Gastroesophageal sphincter (tissue), 3 donors: ENCODE results near the gene RB1.

Source experiments
- EP300 ChIP-seq: sonication (generic); formaldehyde crosslinking; IDR thresholded peaks from one replicate; pipeline ENCODE4 v1.6.1; 2017; ENCODE audit warnings: antibody characterized with exemption, mild to moderate bottlenecking
- POLR2A ChIP-seq, 2 donors: fragments of 450-650 bp; IDR thresholded peaks; one replicate each; pipeline ENCODE4 v1.6.1; 2017; ENCODE audit warnings: antibody characterized with exemption in 2 of 2, mild to moderate bottlenecking in 2 of 2, moderate library complexity in 1 of 2
- POLR2AphosphoS5 ChIP-seq: sonication (generic); formaldehyde crosslinking; IDR thresholded peaks from one replicate; pipeline ENCODE4 v1.6.1; 2017; ENCODE audit warnings: antibody characterized with exemption
- TF ChIP-seq, protein P1 (sequence below), 4 experiments: fragments of 200-600 bp in 2 of 4; fragments of 450-650 bp in 2 of 4; sonication (generic) in 1 of 4; IDR thresholded peaks; one replicate each; pipeline ENCODE4 v1.5.1; 2017 to 2019; ENCODE audit warnings: antibody characterized with exemption in 4 of 4, mild to moderate bottlenecking in 2 of 4, moderate library complexity in 2 of 4

DNA sequence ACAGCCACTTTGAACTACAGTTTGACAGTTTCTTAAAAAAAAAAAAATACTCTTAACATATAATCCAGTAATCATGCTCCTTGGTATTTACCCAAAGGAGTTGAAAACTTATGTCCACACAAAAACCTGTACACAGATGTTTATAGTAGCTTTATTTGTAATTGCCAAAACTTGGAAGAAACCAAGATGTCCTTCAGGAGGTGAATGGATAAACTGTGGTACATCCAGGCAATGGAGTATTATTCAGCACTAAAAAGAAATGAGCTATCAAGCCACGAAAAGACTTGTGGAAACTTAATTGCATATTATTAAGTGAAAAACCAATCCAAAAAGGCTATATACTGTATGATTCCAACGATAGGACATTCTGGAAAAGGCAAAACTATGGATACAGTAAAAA is 184.4 kb downstream of the RB1 start:
- TF ChIP-seq, protein P1, sequence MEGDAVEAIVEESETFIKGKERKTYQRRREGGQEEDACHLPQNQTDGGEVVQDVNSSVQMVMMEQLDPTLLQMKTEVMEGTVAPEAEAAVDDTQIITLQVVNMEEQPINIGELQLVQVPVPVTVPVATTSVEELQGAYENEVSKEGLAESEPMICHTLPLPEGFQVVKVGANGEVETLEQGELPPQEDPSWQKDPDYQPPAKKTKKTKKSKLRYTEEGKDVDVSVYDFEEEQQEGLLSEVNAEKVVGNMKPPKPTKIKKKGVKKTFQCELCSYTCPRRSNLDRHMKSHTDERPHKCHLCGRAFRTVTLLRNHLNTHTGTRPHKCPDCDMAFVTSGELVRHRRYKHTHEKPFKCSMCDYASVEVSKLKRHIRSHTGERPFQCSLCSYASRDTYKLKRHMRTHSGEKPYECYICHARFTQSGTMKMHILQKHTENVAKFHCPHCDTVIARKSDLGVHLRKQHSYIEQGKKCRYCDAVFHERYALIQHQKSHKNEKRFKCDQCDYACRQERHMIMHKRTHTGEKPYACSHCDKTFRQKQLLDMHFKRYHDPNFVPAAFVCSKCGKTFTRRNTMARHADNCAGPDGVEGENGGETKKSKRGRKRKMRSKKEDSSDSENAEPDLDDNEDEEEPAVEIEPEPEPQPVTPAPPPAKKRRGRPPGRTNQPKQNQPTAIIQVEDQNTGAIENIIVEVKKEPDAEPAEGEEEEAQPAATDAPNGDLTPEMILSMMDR (IDR thresholded peaks at IDR 0.05) = no peak
- TF ChIP-seq POLR2A (IDR thresholded peaks at IDR 0.05) (no peak), POLR2AphosphoS5 (no peak), EP300 (no peak)
